Pancreas (tissue), 10 donors: Measurements from ENCODE around the gene LAMA2. TPM values are rescaled to one million over a fixed set of nuclear protein-coding genes. Genes with fewer than 3 reads are reported as not detected.

ENCODE experiments used
- ATAC-seq, 4 donors: fragments of 200-7000 bp; cut with Tn5 transposase; one replicate each; pipeline versions ENCODE4 v1.8.0 to v1.9.1; 2020; ENCODE audit warnings: mild to moderate bottlenecking in 4 of 4, moderate library complexity in 4 of 4
- DNase-seq, 6 donors: peaks; one replicate each; pipeline ENCODE4 v3.0.0-alpha.2; 2020
- FAIRE-seq: peaks from 2 replicates; lab custom pipeline; 2012; peaks lifted over from hg19 to GRCh38; lab: Jason Lieb, UNC
- H3K27ac ChIP-seq, 4 donors: fragments of 200-600 bp; sonication (generic); 1 replicate in 3 of 4; 2 replicates in 1 of 4; pipeline versions ENCODE4 v1.5.0 to v1.8.0; 2020
- H3K27me3 ChIP-seq, 4 donors: fragments of 200-600 bp; one replicate each; pipeline ENCODE4 v1.8.0; 2021
- H3K36me3 ChIP-seq, 3 donors: fragments of 200-600 bp; sonication (generic) in 1 of 3; one replicate each; pipeline versions ENCODE4 v1.5.0 to v1.8.0; 2020 to 2021
- H3K4me1 ChIP-seq, 3 donors: fragments of 200-600 bp; one replicate each; pipeline ENCODE4 v1.8.0; 2021
- H3K4me3 ChIP-seq, 4 donors: fragments of 200-600 bp; sonication (generic) in 2 of 4; one replicate each; pipeline versions ENCODE4 v1.5.0 to v1.8.0; 2020 to 2021
- H3K9me3 ChIP-seq, 4 donors: fragments of 200-600 bp; one replicate each; pipeline ENCODE4 v1.8.0; 2021
- WGBS, 2 donors: extraction: QIAGEN DNeasy Blood & Tissue Kit; methylation state at CpG; one replicate each; pipeline ENCODE4 v1.1.7; 2013; 5-methylcytosine and 5-hydroxymethylcytosine counted together
- intact Hi-C, 3 donors: fragments of 100-400 bp; cut with DNase I; formaldehyde crosslinking; loops; one replicate each; pipeline versions ENCODE4 v1.11.1 to v1.14.2; 2022
- polyA plus RNA-seq, 2 donors: library from polyadenylated mRNA; stranded (reverse); fragments of 200-250 nt; gene quantifications; one replicate each; pipeline ENCODE4 v1.2.3, GENCODE V29; 2013
- total RNA-seq, 6 donors: library from RNA; stranded (reverse); fragmentation: NEBNext Ultra II Directional in 4 of 6; extraction: Animal tissue kit (Norgen Biotek cat#: 25700) in 4 of 6; gene quantifications; one replicate each; pipeline versions ENCODE4 v1.2.1 to v1.2.4, GENCODE V29; 2021 to 2023
- TF ChIP-seq, protein P1 (sequence below), 4 donors: fragments of 200-600 bp; sonication (generic) in 3 of 4; IDR thresholded peaks; one replicate each; pipeline versions ENCODE4 v1.5.0 to v1.8.0; 2021; ENCODE audit warnings: antibody characterized with exemption in 4 of 4
- donor health status: healthy with polysubstance abuse.
- donor health status: DM: no; HTN: no; CAD: no; lungs with moderate emphysema.
- donor health status: DM: no; HTN: no; CAD: no.
- donor health status: control.
- donor health status: control.
- donor health status: Bipolar disorder and iron deficiency.
- donor health status: DM: yes; HTN: yes; CAD: no.
- donor health status: DM: no; HTN: no; CAD: no.
- donor health status: DM: no; HTN: no; CAD: no.
- donor health status: DM: yes; HTN: yes; CAD: no.

LAMA2 gene
- total and polyA plus RNA-seq, 8 donors, result 1.2 to 26.2 (median 6.2) TPM

DNA sequence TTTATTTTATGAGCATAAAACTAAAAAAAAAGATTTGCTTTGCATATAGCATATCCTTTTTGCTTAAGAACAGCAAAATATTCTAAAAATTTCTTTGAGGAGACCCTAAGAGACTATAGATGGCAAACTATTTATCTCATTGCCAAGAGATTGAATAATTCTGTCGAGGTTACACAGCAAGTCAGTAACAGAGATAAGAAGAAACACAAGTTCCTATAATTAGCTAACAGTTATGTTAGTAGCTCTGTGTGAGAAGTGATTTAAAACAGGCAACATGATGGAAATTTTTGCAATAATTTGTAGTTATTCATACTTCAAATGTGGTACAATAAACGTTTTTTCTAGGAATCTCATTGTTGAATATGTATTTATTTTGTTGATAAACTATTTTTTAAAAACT lies 9.1 kb downstream of the LAMA2 start:
- Histone ChIP-seq H3K9me3 (no peaks in the 10 kb centered on the region), H3K27me3 (no peaks in the 10 kb centered on the region), H3K36me3 (no peaks in the 10 kb centered on the region), H3K27ac (no peak overlapping the region), H3K4me1 (no peaks in the 10 kb centered on the region), H3K4me3 (no peak overlapping the region)
- intact Hi-C loops, result no loop called here
- ATAC-seq (no peak), FAIRE-seq (no peak), DNase-seq (no peak)
- TF ChIP-seq, protein P1, sequence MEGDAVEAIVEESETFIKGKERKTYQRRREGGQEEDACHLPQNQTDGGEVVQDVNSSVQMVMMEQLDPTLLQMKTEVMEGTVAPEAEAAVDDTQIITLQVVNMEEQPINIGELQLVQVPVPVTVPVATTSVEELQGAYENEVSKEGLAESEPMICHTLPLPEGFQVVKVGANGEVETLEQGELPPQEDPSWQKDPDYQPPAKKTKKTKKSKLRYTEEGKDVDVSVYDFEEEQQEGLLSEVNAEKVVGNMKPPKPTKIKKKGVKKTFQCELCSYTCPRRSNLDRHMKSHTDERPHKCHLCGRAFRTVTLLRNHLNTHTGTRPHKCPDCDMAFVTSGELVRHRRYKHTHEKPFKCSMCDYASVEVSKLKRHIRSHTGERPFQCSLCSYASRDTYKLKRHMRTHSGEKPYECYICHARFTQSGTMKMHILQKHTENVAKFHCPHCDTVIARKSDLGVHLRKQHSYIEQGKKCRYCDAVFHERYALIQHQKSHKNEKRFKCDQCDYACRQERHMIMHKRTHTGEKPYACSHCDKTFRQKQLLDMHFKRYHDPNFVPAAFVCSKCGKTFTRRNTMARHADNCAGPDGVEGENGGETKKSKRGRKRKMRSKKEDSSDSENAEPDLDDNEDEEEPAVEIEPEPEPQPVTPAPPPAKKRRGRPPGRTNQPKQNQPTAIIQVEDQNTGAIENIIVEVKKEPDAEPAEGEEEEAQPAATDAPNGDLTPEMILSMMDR (IDR thresholded peaks at IDR 0.05), result no peak
- 9 to 11% methylated on average over 2 of the region's 2 CpGs for WGBS, 2 donors

DNA sequence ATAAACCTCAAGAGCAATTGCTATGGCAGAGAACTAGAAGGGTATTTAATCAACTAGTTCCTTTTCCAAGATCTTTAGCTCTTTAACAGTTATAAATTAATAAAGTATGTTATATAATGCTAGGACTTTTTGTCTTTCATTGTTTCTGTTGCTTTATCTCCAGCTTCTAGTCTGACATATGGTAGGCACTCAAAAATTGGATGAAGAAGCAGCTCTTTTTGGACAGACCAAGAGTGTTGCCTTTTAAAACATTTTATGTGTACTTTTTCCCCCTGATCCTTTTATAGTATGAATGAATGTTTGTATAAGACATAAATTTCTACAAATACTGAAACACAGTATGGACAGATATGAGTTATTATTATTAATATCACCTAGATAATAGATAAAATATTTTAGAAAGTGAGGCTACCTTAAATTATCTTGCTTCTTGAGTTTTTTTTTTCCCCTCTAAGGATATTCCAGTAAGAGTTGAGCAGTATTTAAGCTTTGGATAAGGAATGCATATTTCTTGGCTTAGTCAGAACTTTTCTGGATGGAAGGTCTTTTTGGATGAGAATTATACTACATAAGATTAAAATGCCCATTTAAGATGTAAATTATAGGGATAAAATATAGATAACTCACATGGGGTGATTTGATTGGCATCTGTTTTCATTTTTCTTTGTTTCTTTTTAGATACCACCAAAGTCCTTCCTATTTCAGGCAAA lies 16.6 kb downstream of the LAMA2 start:
- DNase-seq, result no peak
- H3K36me3 ChIP-seq, result no peaks in the 10 kb centered on the region
- no peak overlapping the region for H3K27ac ChIP-seq
- ATAC-seq, result no peak
- no peaks in the 10 kb centered on the region for H3K9me3 ChIP-seq
- H3K27me3 ChIP-seq, result no peaks in the 10 kb centered on the region
- intact Hi-C loops, result no loop called here
- TF ChIP-seq, protein P1 (IDR thresholded peaks at IDR 0.05), result no peak
- FAIRE-seq, result no peak
- H3K4me1 ChIP-seq, result no peaks in the 10 kb centered on the region
- H3K4me3 ChIP-seq, result no peak overlapping the region

DNA sequence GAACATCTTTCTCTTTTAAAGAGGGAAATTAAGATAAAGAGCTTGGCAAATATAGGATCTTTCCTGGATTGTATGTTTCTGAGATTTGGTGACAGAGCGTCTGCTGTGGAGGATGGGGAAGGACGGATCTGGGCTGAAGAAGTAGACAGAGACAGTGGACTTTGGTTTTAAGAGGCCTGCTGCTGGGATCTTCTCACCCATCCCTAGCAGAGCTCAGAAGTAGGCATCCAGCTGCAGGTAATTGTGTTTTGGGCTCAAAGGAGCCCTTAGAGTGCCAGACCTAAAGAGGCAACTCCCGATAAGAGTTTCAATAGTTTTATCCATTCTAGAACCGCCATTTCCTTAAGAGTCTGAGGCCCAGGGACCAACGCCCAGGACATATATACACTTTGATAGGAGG lies 20.8 kb downstream of the LAMA2 start:
- intact Hi-C loops, result no loop called here
- H3K27me3 ChIP-seq, result no peaks in the 10 kb centered on the region
- H3K36me3 ChIP-seq, result no peaks in the 10 kb centered on the region
- no peak for FAIRE-seq
- no peak overlapping the region for H3K27ac ChIP-seq
- no peak for ATAC-seq
- TF ChIP-seq, protein P1 (IDR thresholded peaks at IDR 0.05), result no peak
- 68 to 74% methylated on average over 5 of the region's 5 CpGs for WGBS, 2 donors
- DNase-seq, result no peak
- H3K4me3 ChIP-seq, result no peak overlapping the region
- H3K9me3 ChIP-seq, result no peaks in the 10 kb centered on the region
- H3K4me1 ChIP-seq, result no peaks in the 10 kb centered on the region

DNA sequence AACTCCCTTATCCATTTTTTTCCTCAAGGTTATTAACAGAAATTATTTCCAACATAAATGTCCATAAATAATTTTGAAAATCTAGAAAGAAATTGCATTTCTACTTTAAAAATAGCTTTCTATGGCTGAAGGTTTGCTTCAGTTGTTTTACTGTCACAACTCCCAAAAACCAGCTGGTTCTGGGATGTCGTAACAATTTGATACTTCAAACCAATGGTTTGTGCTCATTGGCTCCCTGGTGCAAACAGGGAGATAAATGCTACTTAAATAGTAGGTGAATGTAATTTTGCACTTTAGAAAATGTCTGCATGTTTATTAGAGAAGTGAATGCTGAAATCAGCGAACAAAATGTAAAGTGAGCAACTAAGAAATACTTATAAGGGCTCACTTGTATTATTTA lies 31.1 kb downstream of the LAMA2 start:
- ATAC-seq (no peak), DNase-seq (no peak), FAIRE-seq (no peak)
- no peaks in the 10 kb centered on the region for H3K9me3 ChIP-seq
- no peaks in the 10 kb centered on the region for H3K27me3 ChIP-seq
- WGBS, 2 donors, result 68 to 76% methylated on average over 2 of the region's 2 CpGs
- H3K27ac ChIP-seq, result no peak overlapping the region
- TF ChIP-seq, protein P1 (IDR thresholded peaks at IDR 0.05), result no peak
- H3K4me3 ChIP-seq, result no peak overlapping the region
- H3K36me3 ChIP-seq, result no peaks in the 10 kb centered on the region
- H3K4me1 ChIP-seq, result no peaks in the 10 kb centered on the region
- intact Hi-C loops, result no loop called here

DNA sequence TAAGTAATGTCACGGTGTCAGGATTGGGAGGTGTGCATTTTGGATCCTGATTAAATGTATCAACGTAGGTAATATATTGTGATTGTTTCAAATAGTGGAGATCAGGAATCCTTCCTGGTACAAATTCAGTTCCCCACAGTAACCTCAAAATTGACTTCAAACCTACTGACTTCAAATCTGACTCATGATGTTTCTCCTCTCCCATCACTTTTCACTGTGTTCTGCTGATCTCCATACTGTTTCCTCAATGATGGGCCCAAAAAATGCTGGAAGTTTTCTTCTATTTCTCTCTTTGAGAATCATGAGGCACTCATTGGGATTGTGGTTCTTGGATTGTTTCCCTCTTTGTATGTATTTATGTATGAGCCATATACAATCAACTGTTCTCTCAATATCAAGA lies 35.9 kb downstream of the LAMA2 start:
- Histone ChIP-seq H3K27ac (no peak overlapping the region), H3K27me3 (no peaks in the 10 kb centered on the region), H3K4me3 (no peak overlapping the region), H3K9me3 (no peaks in the 10 kb centered on the region), H3K4me1 (no peaks in the 10 kb centered on the region), H3K36me3 (no peaks in the 10 kb centered on the region)
- intact Hi-C loops, result no loop called here
- ATAC-seq (no peak), DNase-seq (no peak), FAIRE-seq (no peak)
- 63 to 70% methylated on average over 2 of the region's 2 CpGs for WGBS, 2 donors
- TF ChIP-seq, protein P1 (IDR thresholded peaks at IDR 0.05), result no peak
